ENCODE measurements around the gene RAD18.

- TF ChIP-seq CTCF (IDR thresholded peaks at IDR 0.05) (no peak), POLR2A (IDR thresholded peaks at IDR 0.05) (no peak), EP300 (IDR thresholded peaks at IDR 0.05) (no peak)
Measured at GRCh38 chr3:8979262-8979661, 16.0 kb upstream of the RAD18 start.

All from ovary (tissue), 3 donors.